Caki2 (cell line): Measurements from ENCODE around the gene UBXN1. TPM values are rescaled to one million over a fixed set of nuclear protein-coding genes. Genes with fewer than 3 reads are reported as not detected.
"Not testable (repeated sequence)": the region's sequence is repeated elsewhere in the genome, so short reads cannot be mapped to it uniquely, and the experiment has no call there.

ENCODE experiments used
- DNase-seq: peaks from one replicate; pipeline ENCODE4 v3.0.0-alpha.2; 2015; ENCODE audit warnings: low read depth
- in situ Hi-C: cut with HindIII; loops from 2 replicates; pipeline ENCODE4 v1.10.0; 2016; ENCODE audit warnings: low sequenced_read_pairs, low pct_unique_long_range_greater_than_20kb, mixed read lengths
- total RNA-seq: library from RNA; depleted of rRNA; stranded (reverse); fragments of >200 nt; shearing (Covaris generic); gene quantifications from 2 replicates; pipeline ENCODE4 v1.2.3, GENCODE V29; 2014; ENCODE audit warnings: low replicate concordance

Gene UBXN1
- total RNA-seq, 1 experiment from 2014 or later, result 106 TPM

GRCh38 chr11:62680825-62681240 lies 2.0 kb upstream of the UBXN1 start:
- DNase-seq, result peak; percentile 60
- in situ Hi-C loops, result no loop called here

GRCh38 chr11:62678433-62678769 lies 472 bp downstream of the UBXN1 start:
- in situ Hi-C loops, result no loop called here
- no peak for DNase-seq

- in situ Hi-C loops, result no loop called here
- no peak for DNase-seq
These were observed 1.2 kb downstream of the UBXN1 start for GRCh38 chr11:62677714-62678113.

- in situ Hi-C loops, result no loop called here
- peak; percentile 28 for DNase-seq
These were observed 1.7 kb downstream of the UBXN1 start for GRCh38 chr11:62677156-62677555.

- no peak for DNase-seq
- in situ Hi-C loops, result no loop called here
These were observed 2.2 kb downstream of the UBXN1 start for GRCh38 chr11:62676698-62677097.

- in situ Hi-C loops, DNase-seq: not testable (repeated sequence)
These were observed 3.5 kb downstream of the UBXN1 start for GRCh38 chr11:62675415-62675814.

GRCh38 chr11:62673196-62673525 lies 5.7 kb downstream of the UBXN1 start:
- DNase-seq, result no peak
- in situ Hi-C loops, result no loop called here

GRCh38 chr11:62671608-62672389 lies 7.1 kb downstream of the UBXN1 start, which contains the start of the genes LBHD1 and UQCC3:
LBHD1 (minus strand) TSS chr11:62672267; CDS start chr11:62670031, 2,236 bp downstream.
UQCC3 (plus strand) TSS chr11:62671673; CDS start chr11:62671746, 73 bp downstream.
- in situ Hi-C loops, result no loop called here
- peak; percentile 80 for DNase-seq

- in situ Hi-C loops, result no loop called here
These were observed 7.7 kb downstream of the UBXN1 start for GRCh38 chr11:62671236-62671607.

GRCh38 chr11:62669420-62670161 lies 9.3 kb downstream of the UBXN1 start:
- peak; percentile 14 for DNase-seq
- in situ Hi-C loops, result no loop called here

More at GRCh38 chr11:62671236-62671607, 7.7 kb downstream of the UBXN1 start:
- no peak for DNase-seq

- DNase-seq, result no peak
- in situ Hi-C loops, result no loop called here
These were observed 11.4 kb downstream of the UBXN1 start for GRCh38 chr11:62667460-62667859.

GRCh38 chr11:62666259-62666926 lies 12.5 kb downstream of the UBXN1 start:
- DNase-seq, result no peak
- in situ Hi-C loops, result no loop called here

GRCh38 chr11:62665599-62666258 lies 13.1 kb downstream of the UBXN1 start:
- in situ Hi-C loops, result no loop called here

GRCh38 chr11:62665075-62665598 lies 13.7 kb downstream of the UBXN1 start, which contains the start of the genes C11orf98 and CSKMT:
C11orf98 (minus strand) TSS chr11:62665210; CDS start chr11:62665169, 41 bp downstream.
CSKMT (plus strand) TSS chr11:62665312; CDS start chr11:62665880, 568 bp downstream.
- in situ Hi-C loops, result no loop called here
- DNase-seq, result peak; percentile 87

More at GRCh38 chr11:62665599-62666258, 13.1 kb downstream of the UBXN1 start:
- DNase-seq, result no peak

GRCh38 chr11:62664405-62665074 lies 14.3 kb downstream of the UBXN1 start:
- DNase-seq, result no peak
- in situ Hi-C loops, result no loop called here

GRCh38 chr11:62656796-62657429 lies 22.0 kb downstream of the UBXN1 start:
- in situ Hi-C loops, result no loop called here
- DNase-seq, result no peak

- DNase-seq, result no peak
- in situ Hi-C loops, result no loop called here
These were observed 24.6 kb downstream of the UBXN1 start for GRCh38 chr11:62654297-62654696.
